Stimulated activated CD4-positive, alpha-beta T cell treated with anti-CD3 and anti-CD28 coated beads, Interleukin-1b, Interleukin-23, amount 100 ng/mL, for 48 hours (primary cell): ENCODE data around the gene TMEM244.
"Not testable (repeated sequence)": the region's sequence is repeated elsewhere in the genome, so short reads cannot be mapped to it uniquely, and the experiment has no call there.

Source experiments
- DNase-seq: peaks from one replicate; pipeline ENCODE4 v3.0.0-alpha.2; 2020

The TMEM244 gene

DNA sequence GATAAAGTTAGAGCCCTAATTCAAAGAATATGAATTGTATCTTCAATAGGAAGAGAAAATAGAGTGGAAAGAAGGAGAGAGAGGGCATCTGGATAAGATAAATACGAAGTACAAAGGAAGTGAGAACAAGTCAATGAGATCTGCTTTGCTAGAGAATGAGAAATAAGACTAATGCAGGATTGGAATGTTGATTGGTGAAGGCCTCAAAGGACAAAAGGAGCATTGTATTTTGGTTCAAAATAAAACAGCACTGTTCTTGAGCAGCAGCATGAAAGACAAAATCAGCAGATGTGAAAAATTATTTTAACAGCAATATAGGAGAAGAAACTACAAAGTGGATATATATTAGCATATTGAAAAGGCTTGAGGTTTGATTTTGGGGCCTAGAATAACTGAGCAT lies 5.1 kb upstream of the TMEM244 start:
- no peak for DNase-seq

DNA sequence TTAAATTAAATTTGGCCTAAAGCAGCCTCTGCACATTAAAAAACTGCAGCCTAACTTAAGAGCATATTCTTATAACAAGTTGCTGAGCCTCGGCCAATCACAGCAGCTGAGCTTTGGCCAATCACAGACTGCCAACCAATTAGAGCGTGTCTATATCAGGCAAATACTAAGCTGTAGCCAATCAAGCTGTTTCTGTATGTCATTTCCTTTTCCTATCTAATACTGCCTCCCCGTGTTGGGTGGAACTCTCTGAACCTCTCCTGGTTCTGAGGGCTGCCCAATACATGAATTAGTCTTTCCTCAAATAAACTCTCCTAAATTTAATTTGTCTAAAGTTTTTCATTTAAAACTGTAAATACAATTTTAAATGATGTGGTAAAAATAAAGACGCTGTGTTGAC lies 3.9 kb upstream of the TMEM244 start:
- no peak for DNase-seq

DNA sequence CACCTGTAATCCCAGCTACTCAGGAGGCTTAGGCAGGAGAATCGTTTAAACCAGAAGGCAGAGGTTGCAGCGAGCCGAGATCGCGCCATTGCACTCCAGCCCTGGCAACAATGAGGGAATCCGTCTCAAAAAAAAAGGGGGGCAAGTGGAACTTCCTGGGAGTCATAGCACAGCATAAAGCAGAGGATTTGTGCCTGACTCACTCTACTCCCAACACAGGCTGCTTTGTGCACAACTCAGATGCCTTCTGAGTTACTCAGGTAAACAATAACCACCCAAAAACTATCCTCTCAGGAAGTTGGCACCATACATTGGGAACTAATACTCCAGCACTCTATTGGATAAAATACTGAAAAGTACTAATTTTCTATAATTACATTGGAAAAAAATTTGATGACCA lies 2.5 kb upstream of the TMEM244 start:
- DNase-seq = no peak

DNA sequence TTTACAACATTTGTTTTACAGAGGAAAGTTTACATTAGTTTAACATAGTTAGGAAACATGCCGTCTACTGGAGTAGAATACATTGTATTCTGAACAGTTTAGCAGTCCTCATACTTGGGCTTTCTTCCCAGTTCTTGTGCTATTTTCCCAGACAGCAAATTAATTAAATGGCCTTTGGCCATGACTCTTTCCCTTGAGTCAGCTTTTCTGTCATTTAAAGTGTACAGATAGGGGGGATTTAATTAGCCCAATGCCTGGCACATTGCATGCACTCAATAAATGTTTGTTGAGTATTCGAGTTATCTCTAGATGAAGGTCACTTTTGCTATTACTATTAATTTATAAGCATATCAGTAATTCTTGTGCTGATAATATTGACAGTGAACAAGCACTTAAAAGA lies 1.6 kb downstream of the TMEM244 start:
- DNase-seq = no peak

DNA sequence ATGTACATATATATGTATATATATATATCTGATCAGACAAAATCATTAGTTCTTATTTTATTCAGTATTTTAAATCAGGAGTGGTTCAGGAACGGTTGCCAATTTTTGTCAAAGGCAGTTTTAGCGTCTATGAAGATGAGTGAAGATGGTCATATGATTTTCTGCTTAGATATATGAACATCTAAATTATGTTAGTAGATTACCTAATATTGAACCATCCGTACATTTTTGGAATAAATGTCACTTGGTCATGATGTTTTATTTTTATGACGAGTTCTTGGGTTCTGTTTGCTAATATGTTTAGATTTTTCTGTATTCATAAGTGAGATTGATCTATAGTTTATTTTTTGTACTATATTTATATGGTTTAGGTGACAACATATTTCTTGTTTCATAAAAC lies 3.3 kb downstream of the TMEM244 start:
- no peak for DNase-seq

DNA sequence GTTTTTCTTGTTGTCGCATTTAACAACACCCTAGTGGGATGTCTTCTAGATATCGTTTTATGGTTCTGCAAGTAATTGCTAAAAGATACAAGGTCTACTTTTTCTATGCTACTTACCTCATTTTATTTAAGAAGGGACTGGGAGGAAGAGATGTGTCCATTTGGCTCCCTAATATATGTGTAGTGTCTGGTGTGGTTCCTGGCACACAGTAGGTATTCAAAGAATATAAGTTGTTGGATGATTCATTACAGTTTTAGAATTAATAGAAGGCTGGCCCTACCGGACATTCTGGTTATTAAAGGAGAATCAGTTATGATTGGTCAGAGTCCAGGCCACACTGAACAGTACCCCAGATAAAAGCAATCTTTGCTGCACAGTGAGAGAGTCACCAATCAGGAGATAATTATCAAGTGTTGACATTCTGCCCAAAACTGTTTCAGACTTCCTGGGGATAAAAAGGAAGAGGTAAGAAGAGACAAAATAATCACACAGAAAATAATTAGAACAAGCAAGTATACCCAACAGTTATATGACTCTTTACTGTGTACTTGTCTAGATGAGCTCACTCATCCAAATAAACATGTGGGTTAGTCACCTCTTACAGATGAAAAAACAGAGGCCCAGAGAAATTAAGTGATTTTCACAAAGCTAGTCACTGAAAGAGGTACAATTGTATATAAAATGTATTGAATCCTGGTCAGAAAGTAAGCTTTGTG lies 7.0 kb downstream of the TMEM244 start:
- no peak for DNase-seq

DNA sequence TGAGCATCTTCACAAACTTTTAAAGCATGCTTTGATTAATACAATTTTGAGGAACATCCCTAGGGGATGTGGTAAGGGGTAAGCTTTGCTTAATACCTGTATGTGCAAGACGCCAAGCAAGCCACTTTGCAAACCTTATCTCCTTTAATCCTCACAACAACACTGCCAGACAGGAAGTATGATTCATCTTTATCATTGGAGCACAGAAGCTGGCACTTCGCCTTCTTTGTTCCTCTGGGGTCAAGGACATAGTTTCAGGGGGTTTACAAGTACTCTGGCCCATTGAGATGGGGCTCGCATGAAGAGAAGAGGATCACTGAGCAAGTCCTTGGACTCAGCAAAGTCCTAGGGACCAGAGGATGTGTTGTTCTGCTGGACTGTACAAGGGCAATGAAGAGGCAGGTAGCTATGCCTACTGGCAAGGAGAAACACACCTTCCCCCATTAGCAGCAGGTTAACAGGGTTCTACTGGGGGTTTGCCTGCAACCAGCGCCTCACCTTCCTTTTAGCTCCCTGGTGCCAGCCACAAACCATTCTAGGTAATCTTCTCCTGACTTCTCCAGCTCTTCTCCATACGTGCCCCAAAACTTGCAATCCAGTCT lies 8.8 kb downstream of the TMEM244 start:
- no peak for DNase-seq

DNA sequence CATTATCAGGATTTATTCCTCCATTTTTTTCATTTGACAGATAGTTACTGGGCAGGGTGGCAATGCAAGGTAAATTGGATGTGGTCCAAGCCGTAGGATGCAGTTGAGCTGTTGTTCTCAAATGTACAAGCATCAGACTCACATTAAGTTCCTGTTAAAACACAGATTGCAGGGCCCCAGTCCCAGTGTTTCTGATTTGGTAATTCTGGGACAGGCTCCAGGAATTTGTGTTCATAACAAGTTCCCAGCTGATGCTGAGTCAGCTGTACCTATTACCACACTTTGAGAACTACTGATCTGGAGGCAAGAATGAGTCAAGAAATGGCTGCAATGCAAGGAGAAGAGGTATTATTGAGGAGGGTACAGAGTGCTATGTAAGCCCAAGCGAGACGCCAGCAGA lies 11.7 kb downstream of the TMEM244 start:
- DNase-seq = no peak

DNA sequence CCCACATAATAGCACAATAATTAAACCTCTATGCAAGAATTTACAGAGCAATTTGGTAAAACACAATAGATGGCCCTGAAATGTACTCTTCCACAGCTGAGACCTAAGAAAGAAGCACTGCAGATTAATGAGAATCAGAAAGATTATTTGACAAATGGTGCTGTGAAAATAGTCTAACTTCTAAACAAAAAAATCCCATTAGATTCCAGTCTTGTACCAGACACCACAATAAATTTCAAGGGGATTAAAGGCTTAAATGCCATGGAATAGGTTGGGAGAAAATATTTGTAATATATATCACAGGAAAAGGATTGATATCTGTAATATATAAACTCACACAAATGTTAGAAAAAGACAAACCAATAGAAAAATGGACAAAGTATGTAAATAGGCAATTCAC lies 14.4 kb downstream of the TMEM244 start:
- no peak for DNase-seq

DNA sequence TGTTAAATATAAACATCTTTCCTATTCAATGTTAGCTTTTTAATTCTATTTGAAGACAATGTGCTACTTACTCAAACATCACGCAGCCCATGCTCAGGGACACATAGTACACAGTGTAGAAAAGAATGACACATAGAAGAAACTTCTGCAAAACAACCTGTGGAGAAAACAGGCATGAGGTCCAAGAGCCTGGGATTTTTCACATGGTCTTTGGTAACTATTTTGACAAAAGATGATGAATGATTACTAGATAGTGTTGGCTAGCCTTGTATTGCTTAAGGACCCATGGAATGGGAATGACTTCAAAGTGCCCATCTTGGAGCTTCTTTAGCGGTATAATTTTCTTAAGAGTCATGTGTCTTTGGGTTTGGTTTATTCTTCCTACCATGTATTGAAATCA lies 15.4 kb downstream of the TMEM244 start:
- DNase-seq = no peak

DNA sequence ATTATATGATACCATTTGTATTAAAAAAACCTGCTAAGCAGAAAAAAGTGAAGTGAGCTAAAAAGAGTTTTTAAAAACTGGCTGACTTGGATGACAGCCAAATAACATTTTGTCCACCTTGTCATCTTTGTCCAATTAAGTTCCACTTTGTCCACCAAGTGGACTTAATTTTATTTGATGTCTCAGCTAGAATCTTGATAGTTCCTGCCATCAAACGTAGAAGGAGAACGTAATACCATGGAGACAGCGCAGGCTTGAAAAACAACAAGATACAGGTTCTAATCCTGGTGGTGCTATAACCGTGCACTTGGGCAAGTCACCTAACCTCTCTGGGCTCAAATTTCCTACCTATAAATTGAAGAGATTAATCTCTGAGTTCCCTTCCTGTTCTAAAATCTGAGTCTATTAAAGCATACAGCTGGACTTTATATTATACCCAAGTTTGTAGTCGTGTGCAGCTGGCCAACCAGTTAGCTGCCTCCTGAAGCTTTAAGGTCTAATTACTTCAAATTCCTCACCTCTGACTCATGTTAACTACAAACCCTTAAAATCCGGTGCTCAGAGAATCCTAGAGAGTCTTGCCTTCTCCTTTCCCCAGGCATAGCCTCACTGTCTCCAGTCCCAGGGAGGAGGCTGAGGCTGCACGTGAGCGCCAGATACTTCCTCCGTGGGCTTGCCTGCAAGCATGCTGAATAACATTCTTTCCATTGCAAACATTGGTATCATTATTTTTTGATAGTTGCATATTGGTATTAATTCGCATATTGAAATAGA lies 16.8 kb downstream of the TMEM244 start:
- no peak for DNase-seq

DNA sequence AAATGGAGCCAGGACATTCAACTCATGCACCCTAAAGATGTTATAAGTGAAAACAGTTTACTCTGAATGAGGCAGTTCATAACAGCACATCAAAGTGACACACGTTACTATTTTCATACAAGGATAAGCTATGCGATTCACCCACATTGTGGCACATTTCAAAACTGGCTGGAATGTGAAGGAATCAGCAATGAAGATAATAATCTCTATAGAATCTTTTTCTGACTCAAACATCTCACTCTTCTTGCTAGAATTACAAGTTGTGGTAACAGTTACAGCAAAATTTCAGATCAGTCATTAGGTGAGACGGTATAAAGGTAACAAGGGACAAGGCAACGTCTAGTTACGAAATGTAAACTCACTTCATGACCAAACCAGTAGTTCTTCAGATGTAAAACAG lies 17.5 kb downstream of the TMEM244 start:
- DNase-seq = no peak

DNA sequence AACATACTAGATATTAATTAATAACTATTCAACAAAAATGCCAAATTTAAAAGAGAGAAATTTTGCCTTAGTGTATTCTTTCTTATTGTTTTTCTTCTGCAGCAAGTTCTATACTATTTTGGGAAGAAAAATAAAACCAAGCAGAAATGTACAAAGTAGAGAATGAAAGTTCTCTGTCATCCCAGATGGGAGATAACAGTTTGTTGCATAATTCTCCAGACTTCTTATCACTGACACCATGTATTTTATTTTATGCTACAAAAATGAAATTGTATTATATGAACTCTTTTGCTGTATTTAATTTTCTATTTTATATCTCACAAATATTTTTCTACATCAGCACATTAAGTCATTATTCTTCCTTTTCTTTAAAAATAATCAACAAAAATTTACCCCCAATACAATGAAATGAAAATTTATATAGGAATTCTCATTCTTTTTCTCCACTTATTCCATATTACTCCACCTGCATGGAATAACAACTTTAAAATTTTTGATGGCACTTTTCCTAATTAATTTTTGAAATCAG lies 18.2 kb downstream of the TMEM244 start:
- no peak for DNase-seq

DNA sequence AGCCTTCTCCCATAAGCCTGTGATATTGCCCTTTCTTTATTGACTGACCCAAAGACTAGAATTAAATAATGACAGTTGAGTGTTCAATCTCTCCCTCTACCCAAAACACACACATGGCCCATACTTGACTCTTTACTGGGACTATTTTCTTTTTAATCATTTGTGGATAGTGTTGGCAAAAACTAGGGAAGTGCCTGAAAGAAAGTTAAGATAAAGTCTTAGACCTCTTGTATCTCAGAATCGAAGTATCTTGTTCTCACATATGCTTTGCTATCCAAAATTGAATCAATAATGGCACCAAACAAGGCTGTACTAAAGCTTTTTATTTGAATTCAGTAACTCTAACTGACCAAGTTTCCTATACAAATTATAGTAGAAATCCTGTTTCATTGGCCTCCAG lies 19.0 kb downstream of the TMEM244 start:
- no peak for DNase-seq

DNA sequence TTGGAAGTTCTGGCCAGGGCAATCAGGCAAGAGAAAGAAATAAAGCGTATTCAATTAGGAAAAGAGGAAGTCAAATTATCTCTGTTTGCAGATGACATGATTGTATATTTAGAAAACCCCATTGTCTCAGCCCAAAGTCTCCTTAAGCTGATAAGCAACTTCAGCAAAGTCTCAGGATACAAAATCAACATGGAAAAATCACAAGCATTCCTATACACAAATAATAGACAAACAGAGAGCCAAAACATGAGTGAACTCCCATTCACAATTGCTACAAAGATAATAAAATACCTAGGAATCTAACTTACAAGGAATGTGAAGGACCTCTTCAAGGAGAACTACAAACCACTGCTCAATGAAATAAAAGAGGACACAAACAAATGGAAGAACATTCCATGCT lies 21.6 kb downstream of the TMEM244 start:
- DNase-seq = not testable (repeated sequence)

DNA sequence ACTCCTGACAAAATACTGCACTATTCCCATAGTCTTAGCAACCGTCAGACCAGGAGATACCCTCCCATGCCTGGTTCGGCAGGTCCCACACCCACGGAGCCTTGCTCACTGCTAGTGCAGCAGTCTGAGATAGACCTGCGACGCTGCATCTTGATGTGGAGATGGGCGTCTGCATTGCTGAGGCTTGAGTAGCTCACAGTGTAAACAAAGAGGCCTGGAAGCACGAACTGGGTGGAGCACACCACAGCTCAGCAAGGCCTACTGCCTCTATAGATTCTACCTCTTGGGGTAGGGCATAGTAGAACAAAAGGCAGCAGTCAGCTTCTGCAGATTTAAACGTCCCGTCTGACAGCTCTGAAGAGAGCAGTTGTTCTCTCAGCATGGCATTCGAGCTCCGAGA lies 25.4 kb downstream of the TMEM244 start:
- DNase-seq = no peak

DNA sequence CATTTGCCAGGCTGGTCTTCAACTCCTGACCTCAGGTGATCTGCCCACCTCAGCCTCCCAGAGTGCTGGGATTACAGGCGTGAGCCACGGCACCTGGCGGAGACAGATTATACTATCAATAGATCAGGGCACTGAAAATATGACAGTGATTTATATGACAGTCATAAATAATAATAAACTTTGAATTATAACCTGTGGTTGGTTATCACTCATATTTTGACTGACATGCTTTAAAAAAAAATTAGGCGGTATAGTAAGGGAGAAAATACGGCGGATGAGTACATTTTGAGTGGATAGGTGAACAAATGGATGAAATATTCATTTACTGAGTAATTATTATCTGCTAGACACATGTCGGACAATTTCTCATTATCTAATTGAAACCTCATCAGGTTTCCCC lies 28.8 kb downstream of the TMEM244 start:
- DNase-seq = no peak

DNA sequence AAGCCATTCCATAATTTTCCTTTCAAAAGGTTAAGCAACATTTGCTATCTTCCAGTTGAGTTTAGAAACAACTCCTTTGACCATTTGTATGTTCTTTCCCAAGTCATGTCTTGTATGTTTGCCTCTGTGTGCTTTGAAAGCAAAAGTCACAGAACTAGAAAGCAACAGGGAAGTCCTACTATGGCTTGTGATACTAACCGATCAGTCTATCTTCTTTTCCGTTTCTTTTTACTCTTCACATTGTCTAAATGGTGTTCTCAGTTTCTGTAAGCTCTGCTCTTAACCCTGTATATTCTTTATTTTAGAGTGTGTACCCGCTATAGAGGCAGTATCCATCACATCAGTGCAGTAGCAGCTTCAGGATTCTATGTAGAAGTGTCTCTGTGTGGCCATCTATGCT lies 32.9 kb downstream of the TMEM244 start:
- DNase-seq = no peak

DNA sequence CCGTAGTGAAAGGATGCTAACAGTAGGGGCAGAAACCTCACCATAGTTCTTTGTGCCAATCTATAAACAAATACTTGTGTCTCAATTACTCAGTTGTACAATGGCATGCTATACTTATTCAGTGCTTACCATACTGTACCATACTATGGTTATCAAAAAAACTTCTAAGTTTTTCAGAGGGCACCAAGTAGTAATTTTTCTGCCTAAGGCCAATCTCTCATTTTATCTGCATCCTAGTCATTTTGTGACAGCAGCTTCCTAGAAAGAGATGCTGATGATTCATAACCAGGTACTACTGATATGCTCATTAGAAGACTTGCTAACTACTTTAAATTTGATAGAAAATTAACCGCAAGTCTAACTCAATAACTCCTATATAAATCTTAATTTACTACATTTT lies 42.9 kb downstream of the TMEM244 start:
- no peak for DNase-seq

DNA sequence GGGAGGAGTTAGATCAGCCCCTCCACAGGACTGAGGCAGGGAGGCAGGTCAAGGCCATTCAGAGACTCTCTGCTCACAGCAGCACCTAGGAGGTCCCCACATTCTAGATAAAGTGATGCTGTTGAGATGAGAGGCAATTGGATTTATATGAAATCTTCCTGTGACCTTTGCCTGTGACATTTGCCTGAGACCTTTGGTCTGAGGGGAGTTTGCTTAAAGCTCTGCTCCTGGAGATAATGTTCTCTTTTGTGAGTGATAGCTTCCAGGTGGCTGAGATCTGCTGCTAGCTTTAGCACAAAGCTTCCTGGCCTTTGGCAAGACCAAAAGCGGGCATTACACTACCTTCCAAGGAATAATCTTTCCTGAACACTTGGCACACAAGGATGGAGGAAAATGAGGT lies 43.3 kb downstream of the TMEM244 start:
- no peak for DNase-seq

DNA sequence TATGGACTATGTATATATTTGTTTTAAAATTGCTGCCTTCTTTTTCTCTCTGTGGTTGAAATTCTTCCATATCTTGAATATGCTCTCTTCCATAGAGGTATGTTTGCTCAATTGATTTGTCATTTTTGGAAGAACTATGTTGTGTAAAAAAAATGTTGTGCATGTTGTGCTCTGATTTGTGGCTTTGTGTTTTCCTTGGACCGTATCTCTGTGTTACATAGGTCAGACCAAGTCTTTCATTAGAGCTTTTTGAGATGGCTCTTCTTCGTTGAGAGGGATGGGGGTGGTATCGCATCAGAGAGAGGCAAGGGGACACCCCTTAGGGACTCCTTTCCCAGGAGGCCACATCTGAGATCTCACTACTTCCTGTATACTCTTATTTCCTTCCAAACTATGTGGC lies 43.8 kb downstream of the TMEM244 start:
- no peak for DNase-seq

DNA sequence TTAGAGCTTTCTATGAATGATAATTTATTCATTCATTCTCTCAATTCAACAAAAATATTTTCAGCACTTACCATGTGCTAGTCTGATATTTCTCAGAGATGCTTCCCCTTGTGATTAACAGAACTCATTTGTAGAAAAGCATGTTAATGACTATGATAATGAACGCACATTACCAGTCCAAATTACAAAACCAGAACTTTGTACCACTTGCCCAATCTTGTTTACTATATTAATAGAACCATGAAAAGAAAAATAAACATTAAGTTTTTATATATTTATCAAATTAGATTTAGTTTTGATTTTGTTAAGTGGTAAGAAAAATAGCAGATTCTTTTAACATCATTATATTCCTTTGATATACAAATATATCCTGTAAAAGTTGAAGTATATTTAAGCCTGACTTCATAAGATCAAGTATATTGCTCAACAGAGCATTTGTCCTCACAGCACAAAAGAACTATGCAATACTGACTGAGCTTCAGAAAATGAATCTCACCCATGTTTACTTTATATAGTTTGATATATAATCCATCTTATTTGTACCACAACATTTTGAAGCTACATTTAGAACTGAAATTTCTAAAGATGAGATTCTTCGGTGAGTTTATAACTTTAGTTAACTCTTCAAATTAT lies 48.9 kb downstream of the TMEM244 start:
- no peak for DNase-seq

DNA sequence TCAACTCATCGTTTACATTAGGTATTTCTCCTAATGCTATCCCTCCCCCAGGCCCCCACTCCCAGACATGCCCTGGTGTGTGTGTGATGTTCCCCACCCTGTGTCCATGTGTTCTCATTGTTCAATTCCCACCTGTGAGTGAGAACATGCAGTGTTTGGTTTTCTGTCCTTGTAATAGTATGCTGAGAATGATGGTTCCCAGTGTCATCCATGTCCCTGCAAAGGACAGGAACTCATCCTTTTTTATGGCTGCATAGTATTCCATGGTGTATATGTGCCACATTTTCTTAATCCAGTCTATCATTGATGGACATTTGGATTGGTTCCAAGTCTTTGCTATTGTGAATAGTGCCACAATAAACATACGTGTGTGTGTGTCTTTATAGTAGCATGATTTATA lies 54.0 kb downstream of the TMEM244 start:
- DNase-seq = not testable (repeated sequence)

DNA sequence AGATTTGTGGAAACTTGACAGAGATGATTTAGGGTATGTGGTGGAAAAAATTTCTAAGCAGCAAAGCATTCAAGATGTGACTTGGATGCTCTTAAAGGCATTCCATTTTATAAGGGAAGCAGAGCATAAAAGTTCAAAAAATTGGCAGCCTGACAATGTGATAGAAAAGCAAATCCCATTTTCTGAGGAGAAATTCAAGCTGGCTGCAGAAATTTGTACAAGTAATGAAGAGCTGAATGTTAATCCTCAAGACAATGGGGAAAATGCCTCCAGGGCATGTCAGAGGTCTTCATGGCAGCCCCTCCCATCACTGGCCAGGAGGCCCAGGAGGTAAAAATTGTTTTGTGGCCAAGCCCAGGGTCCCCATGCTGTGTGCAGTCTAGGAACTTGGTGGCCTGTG lies 58.2 kb downstream of the TMEM244 start:
- not testable (repeated sequence) for DNase-seq
